SU-DHL-6 (cell line): ENCODE data around the gene NTM.

Experiments used
- H2AFZ ChIP-seq: fragments of 200-600 bp; sonication (generic); 2 replicates; pipeline ENCODE4 v1.6.1; 2014; ENCODE audit warnings: low read depth, mild to moderate bottlenecking, moderate library complexity, mixed read lengths, antibody characterized with exemption, low read length; ENCODE audit not compliant: severe bottlenecking
- H3F3A ChIP-seq: fragments of 200-600 bp; shearing (Covaris generic); 2 replicates; pipeline ENCODE4 v1.6.0; 2016; ENCODE audit warnings: antibody characterized with exemption, mild to moderate bottlenecking; ENCODE audit not compliant: insufficient read depth
- H3K27ac ChIP-seq: fragments of 200-600 bp; sonication (generic); 2 replicates; pipeline ENCODE4 v1.5.1; 2016; ENCODE audit warnings: low read depth, mild to moderate bottlenecking, low read length, moderate library complexity, mixed read lengths
- H3K27me3 ChIP-seq: fragments of 200-600 bp; sonication (generic), shearing (Covaris generic); 2 replicates; pipeline ENCODE4 v1.6.0; 2014; ENCODE audit warnings: mild to moderate bottlenecking, low read length
- H3K36me3 ChIP-seq: fragments of 200-600 bp; sonication (generic); 2 replicates; pipeline ENCODE4 v1.6.1; 2014; ENCODE audit warnings: mild to moderate bottlenecking, low read length, mixed read lengths
- H3K4me2 ChIP-seq: fragments of 300-600, 200-600 bp; shearing (Covaris generic), sonication (generic); 2 replicates; pipeline ENCODE4 v1.6.0; 2014; ENCODE audit warnings: low read length, low read depth, mild to moderate bottlenecking; ENCODE audit not compliant: poor library complexity, severe bottlenecking
- H3K4me3 ChIP-seq: fragments of 200-600 bp; sonication (generic); 2 replicates; pipeline ENCODE4 v1.5.1; 2014; ENCODE audit warnings: antibody characterized with exemption, low read length, mild to moderate bottlenecking, mixed read lengths; ENCODE audit not compliant: insufficient read depth, poor library complexity, severe bottlenecking
- H3K79me2 ChIP-seq: fragments of 200-600 bp; sonication (generic); 2 replicates; pipeline ENCODE4 v1.6.1; 2014; ENCODE audit warnings: mild to moderate bottlenecking, low read length, moderate library complexity; ENCODE audit not compliant: insufficient read depth
- H3K9ac ChIP-seq: fragments of 200-600 bp; sonication (generic); 2 replicates; pipeline ENCODE4 v1.7.0; 2014; ENCODE audit warnings: mild to moderate bottlenecking, low read length
- H3K9me2 ChIP-seq: fragments of 200-600 bp; sonication (generic); replicated peaks from 2 replicates; pipeline ENCODE4 v1.6.1; 2014; ENCODE audit warnings: low read length; ENCODE audit not compliant: insufficient read depth
- H3K9me3 ChIP-seq: fragments of 200-600 bp; sonication (generic); 2 replicates; pipeline ENCODE4 v1.6.1; 2014; ENCODE audit warnings: low read length, mixed read lengths; ENCODE audit not compliant: insufficient read depth
- H4K20me1 ChIP-seq: fragments of 200-600 bp; sonication (generic); 2 replicates; pipeline ENCODE4 v1.6.1; 2014; ENCODE audit warnings: low read depth, mild to moderate bottlenecking, antibody characterized with exemption, low read length, moderate library complexity, mixed read lengths
- EZH2phosphoT487 ChIP-seq: fragments of 200-600 bp; sonication (generic), shearing (Covaris generic); conservative IDR thresholded peaks from 2 replicates; pipeline ENCODE4 v1.6.1; 2018; ENCODE audit warnings: mild to moderate bottlenecking, antibody characterized with exemption, low read length, moderate library complexity, mixed read lengths
- TF ChIP-seq, protein P1 (sequence below): fragments of 200-600 bp; sonication (generic); IDR thresholded peaks from one replicate; pipeline ENCODE4 v1.5.1; 2017; ENCODE audit warnings: antibody characterized with exemption, mild to moderate bottlenecking, low read length, moderate library complexity; ENCODE audit not compliant: insufficient read depth, poor library complexity, severe bottlenecking

NTM gene

GRCh38 chr11:132228746-132229325 is 858.4 kb downstream of the NTM start:
- H3K9me3 ChIP-seq: no peaks in the 10 kb centered on the region
- no peaks in the 10 kb centered on the region for H3K27me3 ChIP-seq
- H3K4me3 ChIP-seq: no peak overlapping the region
- no peaks in the 10 kb centered on the region for H3K79me2 ChIP-seq
- no peak overlapping the region for H3K4me2 ChIP-seq
- no peak overlapping the region for H3K9ac ChIP-seq
- H4K20me1 ChIP-seq: no peaks in the 10 kb centered on the region
- H3F3A ChIP-seq: no peaks in the 10 kb centered on the region
- TF ChIP-seq, protein P1, sequence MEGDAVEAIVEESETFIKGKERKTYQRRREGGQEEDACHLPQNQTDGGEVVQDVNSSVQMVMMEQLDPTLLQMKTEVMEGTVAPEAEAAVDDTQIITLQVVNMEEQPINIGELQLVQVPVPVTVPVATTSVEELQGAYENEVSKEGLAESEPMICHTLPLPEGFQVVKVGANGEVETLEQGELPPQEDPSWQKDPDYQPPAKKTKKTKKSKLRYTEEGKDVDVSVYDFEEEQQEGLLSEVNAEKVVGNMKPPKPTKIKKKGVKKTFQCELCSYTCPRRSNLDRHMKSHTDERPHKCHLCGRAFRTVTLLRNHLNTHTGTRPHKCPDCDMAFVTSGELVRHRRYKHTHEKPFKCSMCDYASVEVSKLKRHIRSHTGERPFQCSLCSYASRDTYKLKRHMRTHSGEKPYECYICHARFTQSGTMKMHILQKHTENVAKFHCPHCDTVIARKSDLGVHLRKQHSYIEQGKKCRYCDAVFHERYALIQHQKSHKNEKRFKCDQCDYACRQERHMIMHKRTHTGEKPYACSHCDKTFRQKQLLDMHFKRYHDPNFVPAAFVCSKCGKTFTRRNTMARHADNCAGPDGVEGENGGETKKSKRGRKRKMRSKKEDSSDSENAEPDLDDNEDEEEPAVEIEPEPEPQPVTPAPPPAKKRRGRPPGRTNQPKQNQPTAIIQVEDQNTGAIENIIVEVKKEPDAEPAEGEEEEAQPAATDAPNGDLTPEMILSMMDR: no peak
- TF ChIP-seq EZH2phosphoT487: no peak
- no peaks in the 10 kb centered on the region for H3K36me3 ChIP-seq
- H3K9me2 ChIP-seq: no peaks in the 10 kb centered on the region
- no peak overlapping the region for H3K27ac ChIP-seq
- H2AFZ ChIP-seq: no peak overlapping the region

DNA sequence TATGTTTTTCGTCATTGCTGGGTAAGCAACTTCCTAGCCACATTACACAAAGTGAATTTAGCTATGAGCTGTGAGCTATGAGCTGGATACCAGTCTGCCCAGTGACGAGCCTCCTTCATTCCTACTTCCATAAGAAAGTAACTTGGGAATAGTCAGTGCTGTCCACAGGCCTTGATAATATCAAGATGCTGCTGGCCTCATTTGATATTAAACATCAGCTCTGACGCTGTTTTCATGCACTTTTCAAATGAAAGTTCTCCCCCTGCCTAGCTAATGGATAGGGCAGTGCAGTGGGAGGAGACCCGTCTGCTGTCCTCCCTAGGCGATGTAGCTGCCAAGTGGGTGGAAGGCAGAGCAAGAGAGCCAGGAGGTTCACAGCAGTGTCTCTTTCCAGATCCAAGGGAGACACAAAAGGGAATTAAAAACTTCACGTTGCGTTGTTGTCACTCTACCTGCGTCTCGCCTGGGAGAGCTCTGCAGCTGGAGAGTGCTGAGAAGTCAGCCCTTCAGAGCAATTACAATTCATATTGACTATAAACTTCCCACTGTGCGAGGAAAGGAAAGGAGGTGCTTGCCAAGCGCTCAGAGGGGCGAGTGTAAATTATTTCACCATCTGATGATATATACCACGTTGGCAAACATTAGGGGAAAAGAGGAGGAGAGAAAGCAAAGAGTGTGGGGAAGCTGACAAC is 861.4 kb downstream of the NTM start:
- H3K9me2 ChIP-seq: no peaks in the 10 kb centered on the region
- no peaks in the 10 kb centered on the region for H4K20me1 ChIP-seq
- no peak overlapping the region for H3K27ac ChIP-seq
- H3K36me3 ChIP-seq: no peaks in the 10 kb centered on the region
- no peak overlapping the region for H3K4me2 ChIP-seq
- H3K4me3 ChIP-seq: no peak overlapping the region
- H3K79me2 ChIP-seq: no peaks in the 10 kb centered on the region
- no peak overlapping the region for H2AFZ ChIP-seq
- no peak overlapping the region for H3K9ac ChIP-seq
- H3F3A ChIP-seq: no peaks in the 10 kb centered on the region
- no peaks in the 10 kb centered on the region for H3K9me3 ChIP-seq
- no peaks in the 10 kb centered on the region for H3K27me3 ChIP-seq
- TF ChIP-seq, protein P1: no peak
- TF ChIP-seq EZH2phosphoT487: no peak

- Histone ChIP-seq H3K9ac (no peak overlapping the region), H3K27ac (no peak overlapping the region), H3F3A (no peaks in the 10 kb centered on the region), H3K79me2 (no peaks in the 10 kb centered on the region), H3K9me3 (no peaks in the 10 kb centered on the region), H3K27me3 (no peaks in the 10 kb centered on the region), H3K4me3 (no peak overlapping the region), H2AFZ (no peak overlapping the region), H4K20me1 (no peaks in the 10 kb centered on the region), H3K36me3 (no peaks in the 10 kb centered on the region), H3K4me2 (no peak overlapping the region), H3K9me2 (no peaks in the 10 kb centered on the region)
- TF ChIP-seq, protein P1: no peak
- TF ChIP-seq EZH2phosphoT487: no peak
These were observed 864.5 kb downstream of the NTM start for GRCh38 chr11:132234878-132235277.
